GM12878 (cell line): ENCODE data around the gene SEPTIN11. TPM values are rescaled to one million over a fixed set of nuclear protein-coding genes. Genes with fewer than 3 reads are reported as not detected.
A peak's percentile ranks its signal among the peaks of the same experiment; 100 is the strongest.

Source experiments
- BHLHE40 ChIP-seq, 2 experiments: fragments of 450-650 bp in 1 of 2; IDR thresholded peaks; 2 replicates each; pipeline ENCODE4 v1.6.1; 2011 to 2017; ENCODE audit warnings: low read depth in 2 of 2, borderline replicate concordance in 1 of 2, improper control_type of control experiment in 1 of 2, low read length in 1 of 2, mild to moderate bottlenecking in 1 of 2
- BRCA1 ChIP-seq: IDR thresholded peaks from 2 replicates; pipeline ENCODE4 v1.6.1; 2011; ENCODE audit warnings: low read depth, low read length, improper control_type of control experiment
- CBFB ChIP-seq: IDR thresholded peaks from 2 replicates; pipeline ENCODE4 v1.6.1; 2016; ENCODE audit warnings: antibody characterized with exemption, low read depth
- CBX5 ChIP-seq: sonication (generic); IDR thresholded peaks from 2 replicates; pipeline ENCODE4 v1.6.1; 2016; ENCODE audit warnings: low read depth, moderate library complexity, mild to moderate bottlenecking, inconsistent platforms
- E2F8 ChIP-seq: fragments of 450-650 bp; IDR thresholded peaks from 2 replicates; pipeline ENCODE4 v1.6.1; 2018; ENCODE audit warnings: mild to moderate bottlenecking, low read depth, moderate library complexity; ENCODE audit not compliant: partially characterized antibody
- ESRRA ChIP-seq: IDR thresholded peaks from 2 replicates; pipeline ENCODE4 v1.6.1; 2012; ENCODE audit warnings: mild to moderate bottlenecking, low read length, improper control_type of control experiment
- GABPA ChIP-seq: IDR thresholded peaks from 2 replicates; pipeline ENCODE4 v1.6.1; 2014; ENCODE audit warnings: antibody characterized with exemption, low read depth, mild to moderate bottlenecking, inconsistent platforms
- GATAD2B ChIP-seq: fragments of 450-650 bp; conservative IDR thresholded peaks from 2 replicates; pipeline ENCODE4 v1.6.1; 2017; ENCODE audit warnings: low read depth, mild to moderate bottlenecking, moderate library complexity
- JUND ChIP-seq: IDR thresholded peaks from 2 replicates; pipeline ENCODE4 v1.6.1; 2012; ENCODE audit warnings: low read depth, mild to moderate bottlenecking, low read length, improper control_type of control experiment, moderate library complexity
- MEF2B ChIP-seq: fragments of 450-650 bp; IDR thresholded peaks from 2 replicates; pipeline ENCODE4 v1.6.1; 2018; ENCODE audit warnings: mild to moderate bottlenecking, moderate library complexity; ENCODE audit not compliant: partially characterized antibody, poor library complexity, severe bottlenecking
- NBN ChIP-seq: fragments of 450-650 bp; IDR thresholded peaks from 2 replicates; pipeline ENCODE4 v1.6.1; 2016
- NFIC ChIP-seq: IDR thresholded peaks from 2 replicates; pipeline ENCODE4 v1.6.1; 2012; ENCODE audit warnings: low read depth, mild to moderate bottlenecking, inconsistent platforms, low read length, moderate library complexity
- NFXL1 ChIP-seq: fragments of 450-650 bp; IDR thresholded peaks from 2 replicates; pipeline ENCODE4 v1.6.1; 2017; ENCODE audit warnings: antibody characterized with exemption, mild to moderate bottlenecking, borderline replicate concordance
- NR2C1 ChIP-seq: fragments of 450-650 bp; IDR thresholded peaks from 2 replicates; pipeline ENCODE4 v1.6.1; 2017; ENCODE audit warnings: antibody characterized with exemption, mild to moderate bottlenecking, moderate library complexity
- NRF1 ChIP-seq: conservative IDR thresholded peaks from 2 replicates; pipeline ENCODE4 v1.6.1; 2011; ENCODE audit warnings: mild to moderate bottlenecking, low read depth, low read length, improper control_type of control experiment
- PBX3 ChIP-seq: IDR thresholded peaks from 2 replicates; pipeline ENCODE4 v1.6.1; 2011; ENCODE audit warnings: mild to moderate bottlenecking, low read depth, low read length, moderate library complexity; ENCODE audit not compliant: insufficient replicate concordance
- POLR2A ChIP-seq: IDR thresholded peaks from 2 replicates; pipeline ENCODE4 v1.6.1; 2011; ENCODE audit warnings: low read depth, mild to moderate bottlenecking, low read length
- RAD51 ChIP-seq: fragments of 450-650 bp; IDR thresholded peaks from 2 replicates; pipeline ENCODE4 v1.6.1; 2016; ENCODE audit warnings: moderate library complexity, mild to moderate bottlenecking, inconsistent platforms
- RCOR1 ChIP-seq: conservative IDR thresholded peaks from 2 replicates; pipeline ENCODE4 v1.6.1; 2012; ENCODE audit warnings: low read depth, low read length, improper control_type of control experiment
- SMC3 ChIP-seq: IDR thresholded peaks from 2 replicates; pipeline ENCODE4 v1.6.1; 2011; ENCODE audit warnings: low read length, improper control_type of control experiment, borderline replicate concordance
- SREBF1 ChIP-seq: IDR thresholded peaks from 2 replicates; pipeline ENCODE4 v1.6.1; 2012; ENCODE audit warnings: mild to moderate bottlenecking, low read length
- TARDBP ChIP-seq: IDR thresholded peaks from 2 replicates; pipeline ENCODE4 v1.6.1; 2016; ENCODE audit warnings: borderline replicate concordance
- TBL1XR1 ChIP-seq: IDR thresholded peaks from 2 replicates; pipeline ENCODE4 v1.6.1; 2012; ENCODE audit warnings: low read depth, low read length, improper control_type of control experiment
- TCF3 ChIP-seq: IDR thresholded peaks from 2 replicates; pipeline ENCODE4 v1.6.1; 2012; ENCODE audit warnings: low read depth, mild to moderate bottlenecking, low read length, borderline replicate concordance; ENCODE audit not compliant: insufficient read depth
- ZNF207 ChIP-seq: fragments of 450-650 bp; IDR thresholded peaks from 2 replicates; pipeline ENCODE4 v1.6.1; 2014; ENCODE audit warnings: antibody characterized with exemption, mild to moderate bottlenecking, borderline replicate concordance
- ZNF384 ChIP-seq: IDR thresholded peaks from 2 replicates; pipeline ENCODE4 v1.6.1; 2012; ENCODE audit warnings: low read depth, mild to moderate bottlenecking, low read length, improper control_type of control experiment, borderline replicate concordance
- ZNF622 ChIP-seq: fragments of 450-650 bp; IDR thresholded peaks from 2 replicates; pipeline ENCODE4 v1.6.1; 2017; ENCODE audit warnings: mild to moderate bottlenecking, inconsistent platforms
- polyA plus RNA-seq, 11 experiments: library from polyadenylated mRNA; depleted of rRNA in 4 of 11; unstranded in 6 of 11; stranded (reverse) in 5 of 11; fragments of >200 nt; fragmentation: Nextera tagmentation in 4 of 11; fragmentation: Illumina TruSeq in 1 of 11; extraction: Ambion mirVana in 4 of 11; extraction: Trizol in 1 of 11; gene quantifications; 1 replicate in 1 of 11; 2 replicates in 10 of 11; pipeline versions ENCODE4 v1.2.1 to v1.2.3, GENCODE V29; 2011 to 2016; ENCODE audit warnings: inconsistent platforms in 2 of 11, missing spikeins in 2 of 11, low read depth in 1 of 11
- total RNA-seq, 4 experiments: library from RNA; depleted of rRNA in 3 of 4; stranded (reverse); fragments of >200 nt in 3 of 4; fragmentation: Illumina TruSeq in 1 of 4; extraction: Trizol in 1 of 4; gene quantifications; 2 replicates each; pipeline versions ENCODE4 v1.2.1 to v1.2.3, GENCODE V29; 2013 to 2021
- TF ChIP-seq, protein P1 (sequence below): fragments of 450-650 bp; IDR thresholded peaks from 2 replicates; pipeline ENCODE4 v1.6.1; 2016; ENCODE audit warnings: mild to moderate bottlenecking

Gene SEPTIN11
- total and polyA plus RNA-seq, 10 of the 15 experiments (the other 5 are each of a cell fraction or from before 2014, with no cell fraction given), result 24.7 to 160 (median 91.3) TPM

- TF ChIP-seq, protein P1, sequence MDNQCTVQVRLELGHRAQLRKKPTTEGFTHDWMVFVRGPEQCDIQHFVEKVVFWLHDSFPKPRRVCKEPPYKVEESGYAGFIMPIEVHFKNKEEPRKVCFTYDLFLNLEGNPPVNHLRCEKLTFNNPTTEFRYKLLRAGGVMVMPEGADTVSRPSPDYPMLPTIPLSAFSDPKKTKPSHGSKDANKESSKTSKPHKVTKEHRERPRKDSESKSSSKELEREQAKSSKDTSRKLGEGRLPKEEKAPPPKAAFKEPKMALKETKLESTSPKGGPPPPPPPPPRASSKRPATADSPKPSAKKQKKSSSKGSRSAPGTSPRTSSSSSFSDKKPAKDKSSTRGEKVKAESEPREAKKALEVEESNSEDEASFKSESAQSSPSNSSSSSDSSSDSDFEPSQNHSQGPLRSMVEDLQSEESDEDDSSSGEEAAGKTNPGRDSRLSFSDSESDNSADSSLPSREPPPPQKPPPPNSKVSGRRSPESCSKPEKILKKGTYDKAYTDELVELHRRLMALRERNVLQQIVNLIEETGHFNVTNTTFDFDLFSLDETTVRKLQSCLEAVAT, result no peak
- TF ChIP-seq NR2C1 (no peak), JUND (peak; percentile 94), TBL1XR1 (no peak), MEF2B (no peak), RCOR1 (no peak), TARDBP (no peak), RAD51 (no peak), NBN (no peak), CBFB (no peak), SREBF1 (peak; percentile 82), E2F8 (no peak), ZNF622 (no peak), NFIC (no peak), BHLHE40 (IDR thresholded peaks at IDR 0.05; ENCODE audit: borderline replicate concordance in 1 of 2, low read depth in 2 of 2, low read length in 1 of 2) (peak; percentile 83 to 87), GATAD2B (peak; percentile 7; the same call in 1 of the 2 replicates), CBX5 (peak; percentile 86; the same call in 1 of the 2 replicates), SMC3 (no peak), ESRRA (no peak), ZNF207 (no peak), BRCA1 (0 out of 2 replicates have a peak, but pooled peaks have one; percentile 5), ZNF384 (no peak), TCF3 (peak; percentile 95), POLR2A (peak; percentile 97), PBX3 (no peak), NFXL1 (no peak), GABPA (no peak), NRF1 (peak; percentile 23; the same call in 1 of the 2 replicates)
Observed at GRCh38 chr4:76949276-76950051, at the start of gene SEPTIN11 (continued).
